ENCODE measurements around the gene ZSCAN1. TPM values are rescaled to one million over a fixed set of nuclear protein-coding genes. Genes with fewer than 3 reads are reported as not detected.
A peak's percentile ranks its signal among the peaks of the same experiment; 100 is the strongest.

Gene ZSCAN1
- total RNA-seq, 1 experiment from 2014 or later = 1.3 TPM

- TF ChIP-seq HMGXB4 (CRISPR knock-in tag; IDR thresholded peaks at IDR 0.05) = peak; percentile 72
- 0 out of 2 replicates have a peak, but pooled peaks have one; percentile 44 for TF ChIP-seq SMAD4 (CRISPR knock-in tag; IDR thresholded peaks at IDR 0.05)
- no peak for TF ChIP-seq ZNF416 (CRISPR knock-in tag; IDR thresholded peaks at IDR 0.05)
- TF ChIP-seq CREM (CRISPR knock-in tag; IDR thresholded peaks at IDR 0.05) = peak; percentile 84
- TF ChIP-seq ZNF396 (CRISPR knock-in tag; IDR thresholded peaks at IDR 0.05; ENCODE audit: borderline replicate concordance) = 0 out of 2 replicates have a peak, but pooled peaks have one; percentile 6
- no peak for TF ChIP-seq ERG (CRISPR knock-in tag; IDR thresholded peaks at IDR 0.05)
- peak; percentile 57; the same call in 1 of the 2 replicates for TF ChIP-seq TP53 (CRISPR knock-in tag; IDR thresholded peaks at IDR 0.05)
- TF ChIP-seq NR3C1 (CRISPR knock-in tag; conservative IDR thresholded peaks at IDR 0.05; ENCODE audit: low read depth) = peak; percentile 25
- TF ChIP-seq ETV6 (CRISPR knock-in tag; IDR thresholded peaks at IDR 0.05) = peak; percentile 88; the same call in 1 of the 2 replicates
- no peak for TF ChIP-seq PREB (CRISPR knock-in tag; IDR thresholded peaks at IDR 0.05; ENCODE audit: borderline replicate concordance)
- peak; percentile 79; the same call in 1 of the 2 replicates for TF ChIP-seq MYBL2 (CRISPR knock-in tag; IDR thresholded peaks at IDR 0.05)
- no peak for TF ChIP-seq AR (CRISPR knock-in tag; IDR thresholded peaks at IDR 0.05)
- TF ChIP-seq E2F1 (CRISPR knock-in tag; IDR thresholded peaks at IDR 0.05) = peak; percentile 57; the same call in 1 of the 2 replicates
- no peak for TF ChIP-seq ZNF281 (CRISPR knock-in tag; IDR thresholded peaks at IDR 0.05)
- no peak for TF ChIP-seq IRF1 (CRISPR knock-in tag; IDR thresholded peaks at IDR 0.05)
- no peak for TF ChIP-seq GRHL2 (CRISPR knock-in tag; IDR thresholded peaks at IDR 0.05; ENCODE audit: insufficient replicate concordance, severe bottlenecking)
- TF ChIP-seq ELF4 (CRISPR knock-in tag; IDR thresholded peaks at IDR 0.05; ENCODE audit: low read depth) = 0 out of 2 replicates have a peak, but pooled peaks have one; percentile 18
- TF ChIP-seq TEAD4 (CRISPR knock-in tag; IDR thresholded peaks at IDR 0.05) = no peak
- peak; percentile 21; the same call in 1 of the 2 replicates for TF ChIP-seq ZNF121 (CRISPR knock-in tag; IDR thresholded peaks at IDR 0.05)
Observed at GRCh38 chr19:58002384-58003173, 31.2 kb upstream of the ZSCAN1 start, which contains the start of gene ZNF606 (continued).
